Forelimb muscle (tissue), 1 donor: Measurements from ENCODE around the gene SH3BP5L. TPM values are rescaled to one million over a fixed set of nuclear protein-coding genes. Genes with fewer than 3 reads are reported as not detected.

ENCODE experiments used
- DNase-seq: peaks from one replicate; pipeline ENCODE4 v3.0.0-alpha.2; 2013; ENCODE audit warnings: low read depth
- polyA plus RNA-seq: library from polyadenylated mRNA; unstranded; fragments of 120-200 nt; gene quantifications from one replicate; pipeline ENCODE4 v1.2.1, GENCODE V29; 2013; ENCODE audit not compliant: insufficient read length

The SH3BP5L gene
- polyA plus RNA-seq, 1 donor, result 17.9 TPM

DNA sequence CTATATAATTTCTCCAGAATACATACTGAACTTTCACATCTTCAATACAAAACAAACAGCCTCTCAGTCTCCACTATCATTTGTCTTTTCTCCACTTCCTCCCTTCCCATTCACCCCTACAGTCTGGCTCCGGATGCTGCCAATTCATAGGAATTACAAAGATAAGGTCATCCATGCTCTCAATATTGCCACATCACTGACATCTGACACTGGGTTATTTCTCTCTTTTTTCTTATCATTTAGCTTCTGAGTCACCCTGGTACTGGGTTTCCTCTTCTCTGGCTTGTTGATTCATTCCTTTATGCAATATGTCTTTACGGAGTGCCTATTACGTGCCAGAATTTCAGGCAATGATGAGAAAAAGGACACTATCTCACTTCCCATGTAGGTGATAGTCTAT is 3.1 kb upstream of the SH3BP5L start:
- no peak for DNase-seq

DNA sequence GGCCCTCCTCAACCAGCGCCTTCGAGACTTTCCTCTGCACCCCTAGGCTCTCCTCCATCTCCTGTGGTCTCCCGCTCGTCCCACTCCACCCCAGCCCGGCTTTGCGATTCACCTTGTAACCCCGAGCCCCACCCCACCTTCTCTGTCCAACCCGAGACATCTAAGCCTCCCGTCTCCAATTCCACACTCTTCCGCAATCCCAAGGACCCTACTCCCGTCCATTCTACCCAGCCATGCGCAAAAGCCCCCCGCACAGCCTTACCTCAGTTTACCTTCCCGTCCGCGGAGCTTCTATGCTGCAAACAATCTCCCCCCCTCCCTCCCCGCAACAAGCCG is 174 bp downstream of the SH3BP5L start:
- DNase-seq, result no peak

DNA sequence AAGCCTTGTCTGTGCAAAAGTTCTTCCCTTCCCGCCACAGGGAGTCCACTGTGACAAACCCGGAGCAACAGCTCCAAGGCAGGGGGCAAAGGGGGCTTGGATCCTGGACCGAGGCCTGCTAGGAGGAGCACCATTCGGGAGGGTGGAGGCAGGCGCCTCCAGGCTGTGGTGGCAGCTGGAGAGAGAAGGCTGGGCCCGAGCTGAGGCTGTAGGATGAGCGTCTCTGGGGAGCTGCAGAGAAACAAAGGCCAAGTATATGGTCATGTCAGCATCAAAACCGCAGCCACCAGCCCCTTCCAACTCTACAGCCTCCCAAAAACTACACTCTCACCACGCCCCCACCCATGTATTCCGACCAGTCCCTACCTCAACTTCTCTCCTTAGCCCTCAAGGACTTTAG is 579 bp downstream of the SH3BP5L start:
- no peak for DNase-seq

DNA sequence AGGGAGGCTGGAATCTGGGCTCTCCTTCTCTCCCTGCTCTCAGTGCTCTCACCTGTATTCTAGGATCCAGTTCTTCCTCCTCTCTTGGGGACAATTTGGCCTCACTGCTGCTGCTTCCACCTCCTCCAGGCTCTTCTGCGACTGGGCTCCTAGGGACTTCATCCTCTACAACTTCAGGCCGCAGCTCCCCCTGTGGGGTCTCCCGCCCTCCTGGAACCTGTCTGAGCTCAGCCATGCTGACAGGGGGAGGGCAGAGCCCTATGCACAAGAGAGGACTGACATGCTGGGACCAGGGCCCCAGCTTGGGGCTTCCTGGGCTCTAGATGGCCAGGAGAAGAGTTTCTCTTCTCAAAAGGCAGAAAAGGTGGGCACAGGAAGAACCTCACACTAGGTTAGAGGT is 1.0 kb downstream of the SH3BP5L start:
- DNase-seq, result no peak

DNA sequence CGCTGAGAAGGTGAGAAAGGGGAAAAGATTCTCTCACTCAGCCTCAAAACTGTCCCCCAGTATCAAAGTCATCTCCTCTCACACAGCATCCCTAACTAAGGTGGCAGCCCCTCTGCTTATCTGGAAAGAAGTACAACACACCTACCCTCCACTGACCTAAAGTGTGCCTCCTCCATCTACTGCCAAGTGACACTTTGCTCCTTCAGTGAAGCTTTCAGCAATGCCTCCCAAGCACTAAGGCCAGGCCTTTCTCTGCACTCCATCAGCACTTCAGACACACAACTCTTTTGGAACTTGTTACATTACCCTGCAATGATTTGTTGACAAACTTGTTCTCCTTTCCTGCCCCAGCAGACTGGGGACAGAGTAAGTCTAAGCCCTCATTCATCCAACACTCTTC is 1.4 kb downstream of the SH3BP5L start:
- no peak for DNase-seq

DNA sequence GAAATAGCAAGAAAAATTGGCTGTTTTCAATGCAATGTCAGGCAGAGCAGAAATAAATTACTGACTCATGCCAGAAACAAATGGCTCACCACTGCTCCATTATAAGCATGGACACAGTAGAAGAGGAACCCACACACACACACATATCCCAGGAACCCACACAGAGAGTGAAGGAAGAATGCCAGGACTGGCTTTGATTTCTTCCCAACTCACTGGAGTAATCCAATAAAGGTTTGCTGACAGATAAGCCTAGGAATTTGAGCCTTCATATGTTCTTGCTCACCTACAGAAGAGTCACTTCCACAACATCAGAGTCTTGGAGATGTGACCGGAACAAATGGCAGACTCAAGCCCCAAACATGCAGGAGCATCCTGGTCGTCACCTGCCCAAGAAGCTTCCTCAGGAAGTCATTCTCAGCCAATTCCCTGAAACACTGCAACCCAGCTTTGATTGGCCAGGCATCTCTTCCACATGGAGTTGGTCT is 2.2 kb downstream of the SH3BP5L start:
- DNase-seq, result no peak

DNA sequence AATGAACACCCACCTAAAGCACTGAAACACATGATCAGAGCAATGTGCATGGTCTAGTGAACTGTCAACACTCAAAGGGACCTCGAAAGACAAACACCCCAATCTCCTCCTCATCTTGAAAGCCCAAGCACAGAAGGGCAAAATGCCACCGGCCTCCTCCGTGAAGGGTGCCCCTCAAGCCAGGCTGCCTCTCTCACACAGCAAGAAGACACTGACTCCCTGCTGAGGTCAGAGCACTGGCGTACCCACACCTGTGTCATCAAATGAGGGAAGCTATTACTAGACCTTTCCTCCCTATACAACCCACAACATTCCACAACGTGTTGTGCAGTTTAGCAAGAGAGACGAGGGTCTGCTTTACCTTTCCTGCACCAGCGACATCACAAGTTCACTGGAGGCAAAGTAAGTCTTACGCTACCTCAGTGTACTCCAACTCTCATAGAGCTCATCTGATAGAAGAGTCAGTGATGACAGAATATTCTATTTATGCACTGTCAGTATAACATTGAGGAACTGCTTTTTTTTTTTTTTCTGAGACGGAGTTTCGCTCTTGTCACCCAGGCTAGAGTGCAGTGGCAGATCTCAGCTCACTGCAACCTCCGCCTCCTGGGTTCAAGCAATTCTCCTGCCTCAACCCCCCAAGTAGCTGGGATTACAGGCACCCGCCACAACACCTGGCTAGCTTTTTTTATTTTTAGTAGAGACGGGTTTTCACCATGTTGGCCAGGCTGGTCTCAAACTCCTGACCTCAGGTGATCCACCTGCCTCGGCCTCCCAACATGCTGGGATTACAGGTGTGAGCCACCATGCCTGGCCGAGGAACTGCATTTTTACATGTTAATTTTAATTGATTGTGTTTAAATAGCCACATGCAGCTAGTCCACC is 3.3 kb downstream of the SH3BP5L start:
- DNase-seq, result no peak

DNA sequence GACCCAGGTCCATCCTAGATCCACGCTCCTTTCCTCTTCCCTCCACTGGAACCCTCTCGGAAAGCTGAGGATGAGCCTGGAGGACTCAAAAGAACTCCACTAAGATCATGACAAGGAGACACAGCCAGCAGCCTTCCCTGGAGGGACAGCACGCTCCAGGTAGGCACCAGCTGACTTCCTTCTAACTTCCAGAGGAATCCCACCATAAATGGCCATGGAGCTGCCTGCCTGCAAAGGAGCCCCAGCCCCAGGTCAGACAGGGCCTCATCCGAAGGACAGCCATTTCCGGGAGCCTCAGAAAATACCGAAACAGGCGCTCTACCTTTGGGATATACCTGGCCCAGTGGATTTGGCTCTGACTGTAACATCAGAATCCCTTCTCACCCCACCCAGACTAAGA is 4.1 kb downstream of the SH3BP5L start:
- DNase-seq, result no peak

DNA sequence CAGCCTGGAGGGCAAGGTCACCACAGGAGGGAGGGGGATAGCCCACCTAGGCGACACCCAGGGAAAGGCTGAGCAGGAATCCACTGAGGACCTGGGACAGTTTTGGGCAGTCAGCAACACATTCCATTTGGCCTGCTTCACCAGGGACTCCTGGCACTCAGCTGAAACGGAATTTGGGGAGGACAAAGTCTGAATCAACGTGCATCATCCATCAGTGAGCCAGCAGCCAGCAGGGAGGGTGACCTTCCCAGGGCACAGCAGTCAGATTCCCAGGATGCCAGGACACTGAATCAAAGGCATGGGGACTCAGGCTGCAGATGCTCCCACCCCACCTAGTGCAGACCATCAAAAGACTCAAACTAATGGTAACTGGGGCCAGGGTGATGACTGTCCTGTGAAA is 4.6 kb downstream of the SH3BP5L start:
- no peak for DNase-seq

DNA sequence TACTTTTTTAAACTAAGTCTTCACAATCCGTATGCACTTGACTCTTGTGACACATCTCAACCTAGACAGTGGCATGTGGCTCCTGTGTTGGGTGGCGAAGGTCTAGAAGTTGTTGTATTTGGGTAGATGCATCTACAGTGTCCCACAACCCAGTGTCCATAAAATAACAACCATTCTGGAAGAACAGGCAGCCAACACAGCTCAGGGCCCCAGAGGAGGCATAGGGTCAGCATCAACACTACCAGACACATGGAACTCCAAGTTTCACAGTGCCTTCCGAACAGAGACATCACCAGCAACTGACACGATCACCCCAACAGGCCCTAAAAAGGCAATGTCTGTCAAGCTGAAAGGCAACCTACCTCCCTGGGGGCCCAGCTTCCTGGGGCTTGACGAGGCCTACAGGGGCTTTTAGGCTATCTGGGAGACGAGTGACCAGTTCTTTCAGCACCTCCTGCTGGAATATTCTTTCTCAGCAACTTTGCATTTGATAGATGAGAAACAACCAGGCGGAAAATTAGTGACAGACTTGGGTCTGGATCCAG is 5.6 kb downstream of the SH3BP5L start:
- no peak for DNase-seq

DNA sequence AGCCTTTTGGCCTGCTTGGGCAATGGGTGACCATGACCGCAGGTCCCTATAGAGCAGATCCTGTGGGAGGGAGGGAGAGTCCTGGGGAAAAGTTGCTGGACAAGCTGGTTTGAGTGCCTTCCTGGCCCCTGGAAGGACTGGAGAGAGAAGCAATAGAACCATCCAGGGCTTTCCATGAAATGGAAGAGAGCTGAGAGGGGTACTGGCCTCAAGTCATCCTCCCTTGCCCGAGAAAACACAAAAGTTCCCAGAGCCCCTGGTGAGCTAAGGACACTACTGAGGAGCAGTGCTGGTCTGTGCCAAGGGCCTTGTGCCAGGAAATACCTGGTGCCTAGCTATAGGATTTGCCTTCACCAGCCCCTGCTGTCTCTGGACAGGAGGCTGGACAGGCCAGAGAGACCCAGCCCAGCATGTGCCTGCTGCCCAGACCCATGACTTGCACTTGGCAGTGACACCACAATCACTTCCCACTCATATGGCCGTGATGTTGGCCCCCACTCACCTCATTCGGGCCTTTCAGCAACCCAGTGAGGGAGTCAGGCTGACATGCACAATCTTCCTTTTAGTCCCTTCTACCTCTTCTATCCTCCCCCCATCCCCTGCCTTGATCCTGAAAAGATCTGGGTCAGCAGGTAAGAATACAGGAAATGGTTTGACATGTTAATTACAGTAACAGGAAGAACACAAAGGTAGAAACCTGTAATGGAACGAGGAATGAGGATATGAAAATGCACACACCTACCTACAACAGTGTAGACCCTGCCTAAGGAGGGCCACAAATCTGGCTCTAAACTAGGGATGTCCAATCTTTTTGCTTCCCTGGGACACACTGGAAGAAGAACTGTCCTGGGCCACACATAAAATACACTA is 7.0 kb downstream of the SH3BP5L start:
- no peak for DNase-seq

DNA sequence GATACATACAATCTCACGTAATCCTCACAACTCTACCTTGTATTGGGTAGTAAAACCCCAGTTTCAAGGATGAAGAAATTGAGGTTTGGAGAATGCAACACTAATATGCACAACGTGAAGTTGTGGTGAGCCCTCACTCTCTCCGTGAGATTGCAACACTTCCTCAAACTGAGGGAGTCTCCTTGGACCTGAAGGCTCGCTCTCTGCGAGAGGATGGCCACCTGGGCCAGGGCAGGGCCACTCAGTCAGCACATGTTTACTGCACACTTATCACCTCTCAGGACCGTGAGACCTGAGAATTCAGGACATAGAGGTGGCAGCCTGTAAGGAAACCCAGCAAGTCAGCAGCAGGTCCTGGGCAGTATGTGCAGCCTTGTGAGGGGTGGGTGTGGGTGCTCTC is 8.7 kb downstream of the SH3BP5L start:
- no peak for DNase-seq

DNA sequence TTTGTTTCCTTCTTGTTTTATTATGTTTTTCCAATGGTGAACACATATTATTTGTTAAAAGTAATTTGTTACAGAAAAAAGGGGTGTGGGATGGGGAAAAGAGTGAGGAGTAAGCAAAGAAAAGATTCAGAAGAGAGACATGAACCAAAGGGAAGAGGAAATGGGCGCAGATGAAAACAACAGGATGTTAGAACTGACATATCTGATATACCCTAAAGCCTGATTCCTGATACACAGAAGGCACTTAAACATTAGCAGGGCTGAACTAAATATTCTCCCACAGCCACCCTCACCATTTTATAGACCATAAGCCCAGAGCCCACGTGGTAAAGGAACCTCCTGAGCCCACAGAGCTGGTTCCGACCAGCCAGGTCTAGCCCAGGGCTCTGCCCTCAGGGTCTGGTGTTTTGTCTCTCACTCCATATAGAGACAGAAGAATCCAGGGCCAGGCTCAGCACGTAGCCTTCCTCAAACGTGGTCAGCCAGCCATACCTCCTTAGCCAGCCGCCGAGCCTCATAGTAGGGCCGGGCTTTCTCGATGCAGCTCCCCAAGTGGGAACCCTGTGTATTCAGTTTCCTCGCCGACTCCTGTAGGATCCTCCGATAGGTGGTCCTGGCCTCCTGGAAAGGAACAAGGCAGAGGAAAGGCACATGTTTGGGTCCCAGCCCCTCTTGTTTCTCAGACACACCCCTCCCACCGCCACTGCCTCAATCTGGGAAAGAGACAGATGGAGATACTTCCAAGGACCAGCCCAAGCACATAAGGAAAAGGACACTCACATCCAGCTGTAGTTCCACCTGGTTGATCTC is 9.5 kb downstream of the SH3BP5L start:
- DNase-seq, result no peak

DNA sequence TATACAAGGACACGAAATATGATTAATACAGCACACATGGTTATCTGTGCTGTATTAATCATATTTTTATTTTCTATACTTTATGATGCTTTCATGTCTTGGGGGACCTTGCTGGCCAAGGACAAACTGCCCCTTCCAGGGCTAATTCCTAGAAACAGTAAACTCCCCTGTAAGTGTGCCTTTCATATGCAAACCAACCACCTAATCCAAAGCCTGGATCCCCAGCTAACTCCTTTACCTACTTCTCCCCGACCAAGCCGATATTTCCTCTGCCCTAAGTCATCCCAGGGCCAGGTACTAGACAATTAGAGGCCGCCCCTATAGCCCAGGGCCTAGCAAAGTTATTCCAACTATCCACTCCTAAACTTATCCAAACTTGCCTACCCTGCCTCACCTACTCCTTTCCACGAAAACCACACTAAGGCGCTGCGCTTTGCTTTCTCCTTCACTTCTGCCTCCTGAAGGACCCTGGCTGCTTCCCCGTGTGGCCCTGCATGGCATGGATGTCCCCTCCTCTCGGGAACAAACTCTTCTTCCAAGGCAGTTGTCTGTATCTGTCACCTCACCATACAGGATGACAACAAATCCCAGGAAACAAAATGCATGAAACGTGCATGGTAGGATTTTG is 10.2 kb downstream of the SH3BP5L start:
- DNase-seq, result no peak

DNA sequence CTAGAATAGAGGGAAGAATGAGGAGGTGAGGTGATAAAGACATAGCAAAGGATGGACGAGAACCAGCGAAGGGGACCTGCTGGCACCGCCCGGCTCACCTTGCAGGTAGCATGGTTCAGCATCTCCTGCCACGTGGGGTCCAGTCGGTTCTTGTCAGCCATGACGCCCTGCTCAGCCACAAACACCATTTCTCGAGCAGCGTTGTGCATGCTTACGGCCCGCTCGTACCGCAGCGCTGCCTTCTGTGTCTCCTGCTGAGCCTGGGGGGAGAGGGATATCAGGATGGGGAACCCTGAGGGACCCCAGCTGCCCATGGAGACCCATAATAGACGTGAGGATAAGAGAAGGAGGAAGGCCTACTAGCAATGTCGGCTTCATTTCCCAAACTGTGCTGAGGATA is 11.4 kb downstream of the SH3BP5L start:
- DNase-seq, result no peak

DNA sequence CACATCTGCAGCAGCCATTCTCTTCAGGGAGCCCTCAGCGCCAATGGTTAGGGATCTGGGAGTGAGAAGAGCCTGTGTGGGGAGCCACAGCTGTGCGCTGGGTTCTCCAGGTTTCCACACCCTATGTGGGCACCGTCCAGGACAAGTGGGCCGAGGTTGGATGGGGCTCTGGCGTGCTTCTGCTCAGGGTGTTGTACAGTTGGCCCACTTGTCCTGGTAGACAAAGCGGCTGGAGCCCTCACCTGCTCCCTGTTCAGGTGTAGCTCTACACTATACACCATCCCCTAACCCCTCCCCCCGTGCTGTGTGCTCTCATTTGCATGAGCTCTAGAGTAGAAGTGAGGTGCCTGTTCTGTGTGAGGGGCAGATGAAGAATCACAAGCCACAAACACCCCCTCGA is 12.2 kb downstream of the SH3BP5L start:
- no peak for DNase-seq

DNA sequence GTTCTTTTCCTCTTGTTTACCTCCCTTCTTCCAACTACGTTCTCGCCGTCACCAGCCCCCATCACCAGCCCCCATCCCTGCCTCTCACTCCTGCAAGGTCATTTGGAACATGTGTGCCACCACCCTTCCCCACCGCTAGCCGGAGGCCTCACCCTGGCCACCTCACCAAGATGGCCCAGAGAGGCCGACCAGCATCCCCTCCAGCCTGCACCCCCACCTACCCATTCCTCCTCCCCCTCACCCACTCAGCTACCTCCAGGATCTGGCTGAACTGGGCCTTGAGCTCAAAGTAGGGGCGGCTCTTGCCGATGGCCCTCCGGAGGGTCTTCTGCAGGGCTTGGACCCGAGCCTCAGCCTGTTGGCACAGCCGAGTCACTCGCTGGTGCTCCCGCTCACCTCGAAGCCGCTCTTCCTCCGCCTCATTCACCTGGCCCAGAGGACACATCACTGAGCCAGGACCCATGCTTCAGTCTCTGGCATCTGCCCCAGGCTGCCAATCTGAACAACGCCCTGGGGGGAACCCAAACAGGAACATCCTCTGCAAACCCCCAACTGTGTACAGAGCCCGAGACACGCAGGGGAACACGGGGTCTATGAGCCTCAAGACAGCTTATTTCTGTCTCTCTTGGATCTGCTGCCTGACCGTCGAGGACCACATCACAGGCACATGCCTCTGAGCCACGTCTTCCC is 12.8 kb downstream of the SH3BP5L start:
- DNase-seq, result no peak

DNA sequence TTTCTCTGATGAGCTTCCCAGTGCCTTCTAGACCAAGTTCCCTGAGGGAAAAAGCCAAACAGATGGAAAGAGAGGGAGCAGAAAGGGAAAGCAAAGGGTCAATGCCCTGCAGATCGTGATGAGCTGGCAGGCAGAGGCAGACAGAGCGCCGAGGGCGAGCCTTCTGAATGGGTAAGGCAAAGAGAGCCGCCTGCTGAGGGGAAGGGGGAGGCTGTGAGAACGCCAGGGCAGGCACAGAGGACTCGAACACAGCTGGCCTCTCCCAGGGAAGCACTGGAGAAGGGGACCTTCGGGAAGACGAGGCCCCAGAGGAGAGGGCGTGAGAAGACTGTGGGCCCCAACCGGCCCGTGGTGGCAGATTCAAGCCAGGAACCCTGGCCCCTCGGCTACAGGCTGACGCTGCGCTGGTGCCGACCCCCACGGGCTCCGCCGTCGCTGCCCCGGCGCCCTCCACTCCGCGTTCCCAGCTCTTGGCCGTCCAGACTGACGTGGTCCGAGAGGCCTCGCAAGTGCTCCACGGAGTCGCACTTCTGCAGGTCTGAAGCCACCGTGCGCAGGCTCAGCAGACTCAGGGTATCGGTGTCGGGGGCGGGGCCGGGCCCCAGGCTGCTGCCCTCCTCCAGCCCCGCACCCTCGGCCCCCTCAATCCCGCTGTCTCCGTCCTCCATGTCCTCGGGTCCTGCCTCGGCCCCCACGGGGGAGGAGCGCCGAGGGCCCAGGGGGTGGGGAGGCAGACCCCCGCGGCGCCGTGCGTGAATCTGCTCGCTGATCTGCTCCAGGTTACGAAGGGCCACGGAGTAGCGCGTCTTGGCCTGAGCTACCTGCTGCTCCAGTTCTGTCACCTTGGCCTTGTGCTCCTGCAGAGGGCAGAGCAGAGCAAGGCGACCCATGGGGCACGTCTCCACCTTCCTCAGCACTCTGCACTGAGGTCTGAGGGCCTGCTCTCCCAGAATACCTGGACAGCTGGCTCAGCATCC is 13.9 kb downstream of the SH3BP5L start:
- DNase-seq, result no peak

DNA sequence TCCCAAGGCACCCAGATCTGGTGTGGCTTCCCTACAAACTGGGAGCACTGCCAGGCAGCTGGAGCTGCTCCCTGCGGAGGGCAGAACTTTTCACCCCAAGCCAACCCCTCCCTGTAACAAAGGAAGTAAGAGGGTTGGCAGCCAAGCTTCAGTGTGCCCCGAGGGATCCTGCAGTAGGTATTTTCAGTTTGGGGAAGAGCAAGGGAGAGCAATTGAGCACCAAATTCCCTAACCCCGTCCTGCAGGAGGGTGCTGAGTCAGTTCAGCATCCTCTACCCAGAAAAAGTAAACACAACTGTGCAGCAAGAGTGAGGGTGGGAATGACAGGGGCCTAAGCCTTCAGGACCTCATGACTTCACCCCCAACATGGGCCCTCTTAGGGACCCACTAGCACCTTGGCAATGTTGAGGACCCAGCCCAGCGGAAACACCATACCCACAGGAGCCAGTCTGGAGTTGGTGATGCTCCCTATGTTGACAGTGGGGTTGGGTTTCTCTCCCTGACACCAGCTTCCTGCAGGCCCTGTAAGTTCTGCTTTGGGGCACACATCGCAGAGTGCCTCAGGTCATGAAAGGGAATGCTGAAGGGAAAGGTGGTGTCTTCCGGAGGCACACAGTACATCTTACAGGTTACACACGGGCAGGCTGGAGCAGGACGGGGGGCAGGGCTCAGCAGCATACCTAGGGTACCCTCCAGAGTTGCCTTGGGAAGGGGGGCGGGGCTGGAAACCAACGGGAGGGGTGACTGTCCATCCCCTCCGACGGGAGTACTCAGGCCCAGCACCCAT is 14.8 kb downstream of the SH3BP5L start:
- DNase-seq, result no peak
